ENCODE data around the gene ANG.
"Not testable (repeated sequence)": the region's sequence is repeated elsewhere in the genome, so short reads cannot be mapped to it uniquely, and the experiment has no call there.

ANG gene

DNA sequence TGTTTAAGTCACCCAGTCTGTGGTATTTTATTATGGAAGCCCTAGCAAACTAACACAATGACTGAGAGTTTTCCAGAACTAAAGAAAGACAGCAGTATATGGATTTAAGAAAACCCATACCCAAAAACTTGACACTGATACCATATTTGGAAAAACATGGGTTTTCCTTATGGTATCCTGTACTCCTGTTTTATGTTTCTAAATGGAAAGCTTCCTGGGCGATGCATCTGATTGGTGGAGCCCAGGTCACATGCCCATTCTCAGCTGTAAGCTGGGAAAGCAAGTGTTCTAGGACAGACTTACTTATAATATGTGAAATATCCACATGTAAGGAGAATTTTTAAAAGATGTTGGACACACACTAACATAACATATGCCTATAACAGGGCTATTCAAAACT is 8.7 kb upstream of the ANG start:
- no peak for DNase-seq

DNA sequence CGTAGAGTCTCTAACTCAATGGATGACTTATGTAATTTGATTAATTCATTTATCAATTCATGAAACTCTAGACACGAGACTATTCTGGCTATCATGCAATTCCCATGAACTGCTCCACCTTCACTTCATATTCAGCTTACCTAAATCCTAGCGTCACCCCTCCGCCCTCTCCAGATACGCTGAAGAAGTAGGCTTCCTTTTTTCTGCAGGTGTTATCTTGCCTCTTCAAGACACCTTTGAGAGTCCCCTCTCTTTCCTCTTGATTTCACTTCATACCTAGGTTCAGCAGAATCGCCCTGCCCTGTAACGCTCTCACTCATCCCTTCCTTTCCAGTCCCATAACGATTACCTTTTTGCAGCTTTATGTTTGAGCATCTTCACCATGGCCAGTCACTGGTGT is 8.2 kb upstream of the ANG start:
- no peak for DNase-seq

DNA sequence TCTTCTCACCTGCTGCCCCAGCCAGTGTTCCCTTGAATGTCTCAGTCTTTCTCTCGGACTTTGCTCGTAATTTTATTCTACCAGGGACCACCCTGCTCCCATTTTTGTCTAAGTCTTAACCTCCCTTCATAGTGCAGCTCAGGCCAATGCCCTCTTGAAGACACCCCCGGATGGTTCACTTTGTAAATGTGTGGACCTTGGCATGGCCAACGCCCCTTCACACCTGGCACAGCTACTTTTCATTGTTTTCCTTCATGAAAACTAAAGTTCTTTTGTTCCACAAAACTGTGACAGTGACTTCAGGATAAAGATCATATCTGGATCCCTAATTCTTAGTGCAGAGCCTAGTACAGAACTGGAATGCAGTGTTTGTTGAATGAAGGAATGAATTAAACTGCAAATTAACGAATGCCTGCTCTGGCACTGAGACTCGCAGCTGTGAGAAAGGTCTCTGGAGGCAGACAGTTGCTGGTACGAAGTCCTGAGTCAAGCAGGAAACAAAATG is 7.7 kb upstream of the ANG start:
- DNase-seq = no peak

DNA sequence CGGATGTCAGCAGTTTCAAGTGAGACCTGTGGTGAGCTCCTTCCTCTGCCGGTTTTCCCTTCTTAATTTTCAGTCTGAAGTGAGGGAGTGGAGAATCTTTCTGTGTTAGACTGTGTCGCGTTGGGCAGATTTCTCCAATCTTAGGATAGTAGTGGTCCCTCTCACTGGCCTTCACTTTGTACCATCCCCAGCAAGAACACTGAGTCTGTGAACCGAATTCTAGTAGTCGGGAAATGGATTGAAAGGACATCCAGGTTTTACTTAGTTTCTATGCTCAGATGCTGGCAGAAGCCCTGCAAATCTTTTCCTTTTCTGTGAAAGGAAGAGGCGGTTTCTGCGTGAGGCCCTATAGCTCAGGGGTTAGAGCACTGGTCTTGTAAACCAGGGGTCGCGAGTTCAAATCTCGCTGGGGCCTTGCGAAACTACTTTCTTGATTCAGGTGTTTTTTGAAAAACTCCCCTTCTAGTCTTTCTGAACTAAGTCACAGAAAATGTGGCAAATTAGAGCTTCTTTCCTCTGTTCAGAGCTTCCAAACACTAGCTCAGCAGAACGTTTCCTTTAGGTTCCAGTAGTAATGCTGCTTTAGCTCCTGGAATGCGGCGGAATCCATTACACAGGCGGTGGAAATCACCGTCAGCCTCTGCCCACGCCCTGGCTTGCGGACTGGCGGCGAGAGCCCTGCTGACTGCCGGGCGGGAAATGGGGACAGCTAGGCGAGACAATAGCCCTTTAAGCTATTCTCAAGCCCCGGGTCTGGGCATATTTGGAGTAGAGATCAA is 7.0 kb upstream of the ANG start:
- DNase-seq = no peak

DNA sequence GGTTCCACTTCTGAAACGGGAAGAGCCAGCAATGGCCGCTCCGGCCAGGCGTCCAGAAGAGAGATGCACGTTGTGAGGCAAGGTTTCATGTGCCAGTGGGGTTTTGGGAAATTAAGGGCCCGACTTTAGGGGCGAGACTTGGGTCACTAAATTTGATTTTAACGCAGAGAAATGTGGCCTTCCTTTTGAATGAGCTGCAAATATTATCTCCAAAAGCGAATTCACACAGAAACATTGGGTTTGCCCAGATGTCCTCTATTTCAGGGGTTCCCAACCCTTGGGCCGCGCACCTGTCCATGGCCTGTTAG is 6.5 kb upstream of the ANG start:
- DNase-seq = no peak

DNA sequence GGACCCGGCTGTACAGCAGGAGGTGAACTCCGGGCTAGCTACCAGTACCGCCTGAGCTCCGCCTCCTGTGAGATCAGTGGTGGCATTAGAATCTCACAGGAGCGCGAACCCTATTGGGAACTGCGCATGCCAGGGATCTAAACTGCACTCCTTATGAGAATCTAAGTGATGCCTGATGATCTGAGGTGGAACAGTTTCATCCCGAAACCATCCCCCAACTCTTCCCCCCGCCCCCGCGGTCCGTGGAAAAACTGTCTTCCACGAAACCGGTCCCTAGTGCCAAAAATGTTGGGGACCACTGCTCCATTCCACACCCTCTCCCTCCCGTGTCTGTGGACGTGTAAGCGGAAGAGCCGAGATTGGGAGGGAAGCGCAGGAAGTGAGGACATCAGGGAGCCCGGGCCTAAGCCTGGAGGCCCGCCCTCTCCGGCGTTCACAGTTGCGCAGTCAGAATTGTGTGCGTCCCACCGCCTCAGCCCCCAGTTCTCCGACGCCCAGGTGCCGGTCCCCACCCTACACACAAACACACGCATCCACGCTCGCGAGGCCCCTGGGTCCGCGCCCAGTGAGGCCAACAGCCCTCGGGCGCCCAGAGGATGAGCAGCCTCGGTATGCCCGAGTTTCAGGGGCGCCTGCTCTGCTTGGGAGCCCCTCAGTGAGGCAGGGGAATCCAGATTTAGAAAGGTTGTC is 6.0 kb upstream of the ANG start:
- DNase-seq = peak; percentile 84

DNA sequence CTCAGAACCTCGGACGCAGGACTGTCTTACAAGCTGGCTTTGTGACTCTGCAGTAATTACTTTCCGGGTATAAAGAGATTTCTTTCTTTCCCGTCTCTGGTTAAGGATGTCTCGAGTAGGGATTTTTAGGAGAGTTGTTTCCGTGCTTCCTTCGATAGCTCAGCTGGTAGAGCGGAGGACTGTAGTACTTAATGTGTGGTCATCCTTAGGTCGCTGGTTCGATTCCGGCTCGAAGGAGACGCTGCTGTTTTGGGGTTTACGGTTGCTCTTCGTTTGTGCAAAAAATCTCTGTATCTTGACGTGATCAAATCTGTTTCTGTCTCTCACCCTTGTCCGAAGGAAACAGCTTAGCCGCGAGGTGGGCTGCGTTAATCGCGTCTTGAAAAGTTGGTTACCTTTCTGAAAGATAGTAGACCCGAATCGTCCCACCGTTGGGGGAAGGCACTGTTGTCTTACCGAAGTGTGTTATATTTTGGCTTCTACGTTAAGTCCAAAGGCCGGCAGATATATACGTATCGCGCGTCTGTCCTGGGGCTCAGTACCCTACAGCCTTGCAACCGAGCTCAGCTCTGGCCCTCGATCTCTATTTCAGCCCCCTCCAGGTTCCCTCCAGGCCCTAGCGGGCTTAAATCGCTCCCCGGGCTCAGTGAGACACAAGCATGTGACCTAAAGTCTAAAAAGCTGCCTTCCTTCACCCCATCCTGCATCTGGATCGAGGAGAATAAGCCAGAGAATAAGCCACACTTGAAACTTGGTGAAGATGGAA is 5.3 kb upstream of the ANG start:
- DNase-seq = peak; percentile 28

DNA sequence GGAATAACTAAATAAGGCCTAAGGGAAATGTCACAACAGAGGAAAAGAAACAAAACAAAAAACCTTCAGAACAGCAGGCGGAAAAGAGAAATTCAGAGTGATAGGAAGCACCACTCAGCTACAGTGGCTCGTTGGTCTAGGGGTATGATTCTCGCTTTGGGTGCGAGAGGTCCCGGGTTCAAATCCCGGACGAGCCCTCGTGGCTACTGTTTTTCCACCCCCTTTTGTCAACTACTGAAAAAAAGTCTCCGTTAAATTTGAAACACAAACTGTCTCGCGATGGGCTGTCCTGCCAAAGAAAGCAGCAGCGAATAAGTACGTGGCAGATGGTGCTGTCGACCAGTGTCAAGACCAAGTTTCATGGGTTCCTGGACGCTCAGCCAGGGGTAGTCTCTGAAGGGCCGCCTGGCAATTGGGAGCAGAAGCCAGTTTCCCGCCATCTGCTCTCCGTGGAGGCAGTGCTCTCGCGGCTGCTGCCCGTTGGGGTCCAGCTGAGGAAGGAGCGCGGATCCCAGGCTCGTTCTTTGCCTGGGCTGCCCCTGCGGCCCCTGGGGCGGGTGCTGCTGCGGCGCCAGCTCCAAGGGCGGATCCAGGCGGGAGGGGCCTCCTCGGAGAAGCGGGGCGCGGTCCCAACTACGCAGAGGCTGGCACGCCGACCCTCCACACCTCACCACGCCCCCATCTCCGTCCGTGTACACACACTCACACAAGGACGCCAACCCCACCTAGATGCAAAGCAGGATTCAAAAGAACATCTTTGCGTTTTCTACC is 4.5 kb upstream of the ANG start, which contains the start of gene RNASE4:
Gene RNASE4 (plus strand): TSS at position 670 of the 771 bp plus-strand sequence. CDS start 14,812 bp downstream, outside the sequence.
- no peak for DNase-seq

DNA sequence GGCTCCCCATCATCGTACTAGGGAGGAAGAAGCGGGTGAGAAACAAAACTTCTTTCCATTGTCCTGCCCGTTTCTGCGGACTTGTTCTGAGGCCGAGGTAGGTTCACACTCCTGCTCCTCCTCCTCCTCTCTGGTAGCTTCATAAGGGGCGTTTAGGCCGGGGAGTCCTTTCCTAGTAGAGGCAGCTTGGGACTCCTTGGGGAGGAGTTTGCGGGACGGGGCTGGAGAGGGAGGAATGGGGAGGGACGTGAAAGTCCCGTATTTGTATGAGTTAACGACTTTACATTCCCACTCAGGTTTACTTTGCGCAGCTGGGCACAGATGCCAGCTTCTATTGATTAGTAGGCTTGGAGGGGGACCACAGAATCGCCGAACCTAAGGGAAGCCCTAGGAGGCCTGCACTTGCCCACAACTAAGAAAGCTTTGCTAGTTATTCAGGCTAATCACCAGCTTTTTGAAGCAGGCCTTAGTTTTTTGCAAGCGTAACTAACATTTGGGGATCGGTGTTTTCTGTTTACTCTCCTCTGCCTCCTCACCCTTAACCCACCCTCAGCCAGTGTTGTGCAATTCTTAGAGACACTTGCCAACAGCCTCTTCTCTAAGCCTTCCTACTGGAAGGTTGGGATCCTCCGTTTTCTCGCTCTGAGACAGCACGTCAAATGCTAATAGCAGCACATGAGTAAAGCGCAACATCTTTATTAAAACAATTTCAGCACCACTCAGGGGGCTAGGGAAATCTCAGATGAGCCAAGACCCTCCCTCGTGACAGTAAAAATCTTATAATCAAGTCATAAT is 3.7 kb upstream of the ANG start:
- no peak for DNase-seq

DNA sequence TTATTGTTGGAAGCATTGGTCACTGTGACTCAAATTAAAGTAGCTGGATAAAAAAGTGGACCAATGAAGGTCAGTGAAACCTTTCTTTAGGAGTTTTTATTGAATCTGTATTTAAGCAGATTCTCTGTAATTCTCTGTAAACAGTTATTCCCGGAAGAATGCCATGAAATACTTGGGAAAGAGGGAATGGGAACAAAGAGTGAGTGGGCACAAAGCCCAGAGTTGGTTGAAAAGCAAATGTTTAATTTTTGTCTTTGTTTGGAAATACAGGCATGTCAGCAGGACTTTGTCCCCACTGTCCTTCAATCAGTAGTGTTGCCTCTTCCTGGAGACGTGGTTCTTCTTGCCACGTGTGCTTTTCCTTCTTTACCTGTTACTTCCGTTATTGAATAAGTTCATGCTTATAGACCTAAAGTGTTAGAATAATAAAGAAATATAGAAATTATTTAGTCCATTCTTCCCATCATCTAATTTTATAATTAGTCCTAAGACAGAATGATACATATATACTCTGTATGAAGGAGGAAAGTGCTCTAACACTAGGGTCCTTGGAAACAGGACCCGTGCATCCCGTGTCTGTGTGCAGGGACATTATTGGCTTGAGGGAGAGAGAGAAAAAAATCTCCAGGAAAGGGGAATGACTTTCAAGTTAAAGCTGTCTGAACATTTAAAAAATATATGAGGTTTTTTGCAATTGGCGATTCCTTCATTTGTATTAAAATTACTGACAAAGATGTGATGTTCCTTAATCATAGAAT is 2.0 kb upstream of the ANG start:
- DNase-seq = no peak

DNA sequence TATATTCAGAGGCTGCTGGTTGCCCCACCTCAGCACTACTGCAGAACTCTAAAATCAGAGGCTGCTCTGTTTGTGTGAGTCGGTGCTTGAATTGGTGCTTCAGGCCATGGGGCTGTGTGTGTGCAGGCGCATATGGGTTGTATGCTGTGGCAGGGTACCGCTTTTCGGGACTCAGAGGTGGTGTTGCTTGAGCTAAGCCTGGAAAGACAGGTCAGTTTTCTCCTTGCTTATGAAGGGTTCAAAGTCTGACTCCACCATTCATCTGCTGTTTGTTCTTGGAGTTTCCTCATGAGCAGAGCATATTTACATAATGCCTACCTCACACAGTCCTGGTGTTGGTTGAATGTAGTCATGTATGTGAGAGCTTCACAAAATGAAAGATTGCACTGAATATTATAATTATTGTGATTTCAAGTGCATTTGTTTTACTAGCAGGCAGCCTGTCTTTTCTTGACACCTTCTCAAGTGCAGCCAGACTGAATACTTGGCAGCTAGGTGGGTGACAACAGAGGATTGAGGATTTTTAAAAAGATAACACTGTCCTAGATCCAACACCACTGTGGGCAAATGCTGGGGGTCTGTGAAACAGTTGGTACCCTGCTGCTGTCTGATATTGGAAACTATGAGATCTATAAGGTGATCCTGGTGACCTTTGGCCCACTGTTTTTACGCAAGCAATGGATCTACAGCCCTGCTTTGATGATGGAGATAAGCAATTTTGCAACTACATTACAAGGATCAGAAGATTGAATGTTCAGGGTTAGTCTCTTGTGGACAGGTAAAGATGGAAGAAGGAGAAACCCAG is 1.0 kb upstream of the ANG start:
- DNase-seq = no peak

DNA sequence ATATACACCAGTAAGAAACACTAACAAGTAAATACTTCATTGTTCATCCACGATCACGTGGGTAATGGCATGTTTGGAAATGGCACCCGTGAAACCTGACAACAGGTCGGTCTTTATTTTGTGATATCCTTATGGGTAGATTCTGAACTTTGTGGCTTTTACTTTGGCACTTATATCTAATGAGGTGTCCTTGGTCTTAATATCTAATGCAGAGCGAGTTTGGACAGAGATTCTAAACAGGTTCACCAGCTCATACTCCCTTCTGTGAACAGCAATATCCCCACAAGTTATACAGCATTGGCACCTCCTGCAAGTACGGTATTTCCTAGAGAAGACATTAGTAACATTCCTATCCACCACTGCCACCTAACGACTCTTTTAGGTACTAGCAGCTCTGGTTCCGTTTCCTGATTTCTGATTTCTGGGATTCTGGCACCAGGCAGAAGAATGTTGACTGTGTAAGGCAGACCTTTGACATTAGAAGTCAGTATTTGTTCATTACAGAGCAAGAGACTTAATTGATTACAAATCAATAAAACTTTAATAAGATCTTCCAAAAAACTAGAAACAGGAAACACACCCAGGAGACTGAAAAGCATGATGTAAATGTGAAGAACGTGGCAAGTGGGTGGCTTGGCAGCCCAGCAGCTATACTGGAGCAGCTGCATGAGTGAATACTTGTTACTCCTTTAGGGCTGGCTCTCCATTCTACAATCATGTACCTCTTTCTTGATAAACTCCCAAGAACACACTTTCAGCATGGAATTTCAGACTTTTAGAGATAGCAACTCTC is 2.5 kb downstream of the ANG start:
- DNase-seq = no peak

DNA sequence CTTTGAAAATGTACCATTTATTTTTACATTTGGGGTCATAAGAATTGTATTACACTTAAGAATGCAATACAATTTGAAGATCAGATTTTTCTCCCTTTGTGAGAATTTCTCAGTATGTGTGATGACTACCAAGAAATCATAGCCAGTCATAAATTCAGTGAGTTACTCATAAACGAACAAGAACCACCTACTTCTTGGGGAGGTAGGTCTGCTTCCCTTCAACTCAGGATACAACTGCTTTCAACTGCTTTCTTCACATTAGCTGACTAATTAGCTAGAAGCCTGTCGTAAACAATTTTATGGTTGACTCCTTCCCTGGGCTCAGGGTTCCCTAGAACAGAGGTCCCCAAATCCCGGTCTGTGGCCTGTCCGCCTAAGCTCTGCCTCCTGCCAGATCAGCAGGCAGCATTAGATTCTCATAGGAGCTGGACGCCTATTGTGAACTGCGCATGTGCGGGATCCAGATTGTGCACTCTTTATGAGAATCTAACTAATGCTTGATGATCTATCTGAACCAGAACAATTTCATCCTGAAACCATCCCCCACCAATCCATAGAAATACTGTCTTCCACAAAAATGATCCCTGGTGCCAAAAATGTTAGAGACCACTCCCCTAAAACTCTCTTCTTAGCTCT is 3.7 kb downstream of the ANG start:
- no peak for DNase-seq

DNA sequence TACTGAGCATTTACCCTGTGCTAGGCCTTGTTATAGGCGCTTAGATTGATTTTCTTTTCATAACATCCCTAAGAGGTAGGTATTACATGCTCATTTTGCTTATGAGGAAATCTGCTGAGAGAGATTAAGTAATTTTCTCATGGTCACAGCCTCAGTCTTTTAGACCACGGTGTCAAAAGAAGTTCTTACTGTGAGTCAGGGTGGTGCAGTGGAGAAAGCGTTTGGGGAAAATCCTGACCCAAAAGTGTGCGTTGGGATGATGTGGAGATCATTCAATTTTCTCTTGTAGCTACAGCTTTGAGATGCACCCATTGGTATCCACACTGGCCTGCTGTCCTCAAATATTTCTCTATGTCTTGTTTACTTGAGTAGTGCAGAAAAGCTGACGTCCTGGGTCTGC is 8.2 kb downstream of the ANG start:
- DNase-seq = no peak

DNA sequence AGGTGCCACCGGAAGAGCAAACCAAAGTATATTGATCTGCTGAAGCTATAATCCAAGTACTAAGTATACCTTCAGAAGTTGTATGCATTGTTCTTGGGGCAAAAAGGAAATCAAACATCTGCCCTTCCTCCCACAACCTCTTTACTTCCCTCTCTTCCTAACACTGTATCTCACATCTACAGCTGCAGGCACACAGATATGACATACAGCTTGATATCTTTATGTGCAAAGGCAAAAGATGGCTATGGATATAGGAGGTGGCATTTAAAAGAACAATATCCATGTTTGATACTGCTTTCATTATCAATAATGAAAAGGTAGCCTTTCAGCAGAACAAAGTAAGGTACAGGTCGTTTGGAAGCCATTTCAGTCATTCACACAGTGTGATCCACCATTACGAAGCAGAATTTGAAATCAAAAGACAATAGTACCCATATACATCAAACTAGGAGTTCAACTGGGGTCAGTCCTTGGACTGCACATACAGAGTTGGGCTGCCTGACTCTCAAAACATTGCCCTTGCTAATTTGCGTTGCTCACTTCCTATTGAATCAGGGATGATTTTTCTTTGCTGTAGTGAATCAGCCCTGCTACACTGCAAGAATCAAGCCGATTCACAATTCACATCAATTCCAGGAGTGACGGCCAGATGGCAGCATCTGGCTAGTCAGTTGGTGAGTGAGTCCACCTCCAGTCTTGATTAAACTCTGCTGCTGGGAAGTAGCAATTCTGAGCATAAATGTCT is 8.9 kb downstream of the ANG start:
- DNase-seq = no peak

DNA sequence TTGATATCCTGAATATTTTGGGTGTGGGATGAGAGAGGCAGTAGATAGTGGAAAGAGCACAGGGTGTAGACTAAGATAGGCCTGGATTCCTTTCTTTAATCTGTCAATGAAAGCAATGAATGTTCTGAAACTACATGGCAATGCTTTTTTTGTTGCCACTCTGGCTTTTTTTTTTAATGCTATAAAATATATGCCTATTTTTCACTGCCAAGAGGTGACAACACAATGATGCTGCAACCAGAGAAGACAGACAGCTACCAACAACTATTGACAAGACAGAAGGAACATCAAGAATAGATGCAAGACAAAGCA is 9.4 kb downstream of the ANG start:
- DNase-seq = no peak

DNA sequence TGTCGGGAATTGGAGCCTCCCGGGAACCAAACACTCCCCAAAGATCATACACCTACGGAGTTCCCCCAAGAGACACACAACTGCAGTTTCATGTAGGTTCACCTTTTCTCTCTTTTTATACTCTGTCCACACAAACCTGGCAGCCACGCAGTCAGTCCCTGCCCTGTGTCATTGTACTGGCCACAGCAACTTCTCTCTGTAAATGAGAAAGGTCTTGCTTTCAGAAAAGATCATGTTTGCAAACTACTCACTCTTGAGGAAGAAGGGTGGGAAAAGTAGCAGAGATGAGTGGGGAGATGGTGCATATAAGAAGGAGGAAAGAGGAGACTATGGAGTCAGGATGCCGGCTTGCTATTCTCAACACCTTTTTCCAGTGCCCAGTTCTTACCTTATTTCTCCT is 10.4 kb downstream of the ANG start:
- DNase-seq = no peak

DNA sequence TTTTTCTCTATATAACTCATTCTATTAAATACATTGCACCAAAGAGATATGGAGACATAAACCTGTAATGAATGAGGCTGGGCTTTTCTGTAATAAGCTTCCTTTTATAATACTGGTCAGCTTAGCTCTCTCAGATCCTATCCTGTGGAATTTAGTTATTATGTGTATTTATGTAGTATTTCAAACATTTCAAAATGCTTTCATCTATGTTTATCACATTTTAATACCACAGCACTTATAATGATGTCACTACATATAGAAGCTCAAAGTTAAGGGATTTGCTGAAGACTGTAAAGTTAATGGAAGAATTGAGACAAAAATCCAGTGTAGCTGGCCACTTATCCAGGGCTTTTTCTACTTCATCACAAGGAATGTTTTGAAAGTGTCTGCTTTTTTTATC is 11.4 kb downstream of the ANG start:
- no peak for DNase-seq

DNA sequence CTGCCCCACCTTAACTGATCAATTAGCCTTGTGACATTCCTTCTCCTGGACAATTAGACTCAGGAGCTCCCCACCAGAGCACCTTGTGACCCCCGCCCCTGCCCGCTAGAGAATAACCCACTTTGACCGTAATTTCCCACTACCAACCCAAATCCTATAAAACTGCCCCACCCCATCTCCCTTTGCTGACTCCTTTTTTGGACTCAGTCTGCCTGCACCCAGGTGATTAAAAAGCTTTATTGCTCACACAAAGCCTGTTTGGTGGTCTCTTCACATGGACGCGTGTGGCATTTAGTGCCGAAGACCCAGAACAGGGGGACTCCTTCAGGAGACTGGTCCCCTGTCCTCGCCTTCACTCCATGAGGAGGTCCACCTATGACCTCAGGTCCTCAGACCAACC is 12.4 kb downstream of the ANG start:
- not testable (repeated sequence) for DNase-seq
